Thyroid gland (tissue), 4 donors: ENCODE data around the gene LRRC18.

ENCODE experiments used
- POLR2A ChIP-seq, 2 donors: fragments of 450-650 bp; IDR thresholded peaks; one replicate each; pipeline ENCODE4 v1.6.1; 2017; ENCODE audit warnings: antibody characterized with exemption in 2 of 2, mild to moderate bottlenecking in 2 of 2, moderate library complexity in 1 of 2
- TF ChIP-seq, protein P1 (sequence below), 6 experiments: fragments of 200-600 bp in 3 of 6; fragments of 450-650 bp in 3 of 6; sonication (generic) in 3 of 6; IDR thresholded peaks; one replicate each; pipeline ENCODE4 v1.5.1; 2016 to 2019; ENCODE audit warnings: antibody characterized with exemption in 6 of 6, mild to moderate bottlenecking in 2 of 6, inconsistent platforms in 1 of 6, moderate library complexity in 1 of 6

- TF ChIP-seq POLR2A (IDR thresholded peaks at IDR 0.05): no peak
- TF ChIP-seq, protein P1, sequence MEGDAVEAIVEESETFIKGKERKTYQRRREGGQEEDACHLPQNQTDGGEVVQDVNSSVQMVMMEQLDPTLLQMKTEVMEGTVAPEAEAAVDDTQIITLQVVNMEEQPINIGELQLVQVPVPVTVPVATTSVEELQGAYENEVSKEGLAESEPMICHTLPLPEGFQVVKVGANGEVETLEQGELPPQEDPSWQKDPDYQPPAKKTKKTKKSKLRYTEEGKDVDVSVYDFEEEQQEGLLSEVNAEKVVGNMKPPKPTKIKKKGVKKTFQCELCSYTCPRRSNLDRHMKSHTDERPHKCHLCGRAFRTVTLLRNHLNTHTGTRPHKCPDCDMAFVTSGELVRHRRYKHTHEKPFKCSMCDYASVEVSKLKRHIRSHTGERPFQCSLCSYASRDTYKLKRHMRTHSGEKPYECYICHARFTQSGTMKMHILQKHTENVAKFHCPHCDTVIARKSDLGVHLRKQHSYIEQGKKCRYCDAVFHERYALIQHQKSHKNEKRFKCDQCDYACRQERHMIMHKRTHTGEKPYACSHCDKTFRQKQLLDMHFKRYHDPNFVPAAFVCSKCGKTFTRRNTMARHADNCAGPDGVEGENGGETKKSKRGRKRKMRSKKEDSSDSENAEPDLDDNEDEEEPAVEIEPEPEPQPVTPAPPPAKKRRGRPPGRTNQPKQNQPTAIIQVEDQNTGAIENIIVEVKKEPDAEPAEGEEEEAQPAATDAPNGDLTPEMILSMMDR (IDR thresholded peaks at IDR 0.05): no peak
Measured at GRCh38 chr10:48983648-48984351, 44.2 kb upstream of the LRRC18 start.
